MG63 (cell line): ENCODE data around the gene AUNIP. TPM values are rescaled to one million over a fixed set of nuclear protein-coding genes. Genes with fewer than 3 reads are reported as not detected.

ENCODE experiments used
- DNase-seq: peaks from one replicate; pipeline ENCODE4 v3.0.0-alpha.2; 2020
- H3K27me3 ChIP-seq: fragments of 250-450 bp; sonication (Bioruptor Pico); 2 replicates; pipeline ENCODE4 v1.5.1; 2020; ENCODE audit warnings: mild to moderate bottlenecking, moderate library complexity
- H3K36me3 ChIP-seq: fragments of 250-450 bp; sonication (Bioruptor Pico); 2 replicates; pipeline ENCODE4 v1.5.1; 2020; ENCODE audit warnings: mild to moderate bottlenecking, moderate library complexity
- H3K4me3 ChIP-seq: fragments of 250-450 bp; sonication (Bioruptor Pico); 2 replicates; pipeline ENCODE4 v1.5.1; 2020; ENCODE audit warnings: mild to moderate bottlenecking, moderate library complexity
- H3K9me3 ChIP-seq: fragments of 250-450 bp; sonication (Bioruptor Pico); 2 replicates; pipeline ENCODE4 v1.5.1; 2020; ENCODE audit warnings: mild to moderate bottlenecking, moderate library complexity
- total RNA-seq: library from RNA; depleted of rRNA; stranded (reverse); fragments of >200 nt; shearing (Covaris generic); gene quantifications from 2 replicates; pipeline ENCODE4 v1.2.3, GENCODE V29; 2014; ENCODE audit warnings: low replicate concordance

AUNIP gene
- total RNA-seq, 1 experiment from 2014 or later, result 20.6 TPM

DNA sequence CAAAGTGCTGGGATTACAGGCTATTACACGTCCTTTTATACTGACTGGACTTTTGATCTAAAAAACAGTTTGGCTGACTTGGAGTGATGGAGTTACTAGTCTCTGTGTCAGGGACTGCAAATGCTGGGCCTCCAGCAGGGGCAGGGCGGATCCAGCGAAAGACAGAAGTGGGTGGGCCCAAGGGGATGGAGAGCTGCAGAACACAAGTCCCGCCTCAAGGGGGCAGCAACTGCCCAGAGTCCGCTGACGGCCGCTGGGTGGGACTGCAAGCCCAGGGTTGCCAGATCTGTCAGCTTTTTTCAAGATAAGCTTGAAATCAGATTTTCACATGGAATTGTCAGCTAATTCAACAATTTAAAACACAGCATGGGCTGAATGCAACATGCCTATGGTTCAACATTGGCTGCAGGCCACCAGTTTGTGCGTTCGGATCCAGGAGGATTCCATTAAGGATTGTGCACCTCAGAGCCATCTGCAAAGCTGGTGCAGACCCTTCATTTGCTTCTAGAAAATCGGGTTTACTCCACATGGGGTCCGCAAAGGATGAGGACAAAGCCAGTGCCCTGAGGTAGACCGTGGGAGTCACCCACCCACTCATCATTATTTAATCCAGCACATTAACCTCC is 36.2 kb upstream of the AUNIP start:
- Histone ChIP-seq H3K4me3 (no peak overlapping the region), H3K9me3 (no peaks in the 10 kb centered on the region), H3K27me3 (no peaks in the 10 kb centered on the region), H3K36me3 (peaks cover 51% of the 10 kb centered on the region)
- peak; percentile 85 for DNase-seq

DNA sequence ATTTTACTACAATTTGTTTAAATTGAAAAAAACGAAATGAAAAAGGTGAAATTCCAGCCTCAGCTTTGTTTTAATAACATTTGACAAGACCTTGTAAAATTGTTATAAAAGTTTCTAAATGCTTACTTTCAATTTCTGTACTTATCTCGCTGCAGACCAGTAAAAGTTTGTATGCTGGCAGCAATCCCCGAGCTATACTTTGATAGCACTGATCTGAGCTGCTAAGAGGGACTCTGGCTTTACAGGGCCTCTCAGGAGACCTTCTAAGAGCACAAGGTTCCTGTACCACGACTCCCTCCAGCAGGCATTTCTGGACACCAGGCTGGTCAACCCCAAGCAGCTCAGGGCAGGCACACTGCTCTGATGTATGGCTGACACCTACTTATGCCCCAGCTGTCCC is 33.9 kb upstream of the AUNIP start:
- Histone ChIP-seq H3K36me3 (peaks cover 29% of the 10 kb centered on the region), H3K9me3 (no peaks in the 10 kb centered on the region), H3K27me3 (no peaks in the 10 kb centered on the region), H3K4me3 (no peak overlapping the region)
- DNase-seq, result no peak

DNA sequence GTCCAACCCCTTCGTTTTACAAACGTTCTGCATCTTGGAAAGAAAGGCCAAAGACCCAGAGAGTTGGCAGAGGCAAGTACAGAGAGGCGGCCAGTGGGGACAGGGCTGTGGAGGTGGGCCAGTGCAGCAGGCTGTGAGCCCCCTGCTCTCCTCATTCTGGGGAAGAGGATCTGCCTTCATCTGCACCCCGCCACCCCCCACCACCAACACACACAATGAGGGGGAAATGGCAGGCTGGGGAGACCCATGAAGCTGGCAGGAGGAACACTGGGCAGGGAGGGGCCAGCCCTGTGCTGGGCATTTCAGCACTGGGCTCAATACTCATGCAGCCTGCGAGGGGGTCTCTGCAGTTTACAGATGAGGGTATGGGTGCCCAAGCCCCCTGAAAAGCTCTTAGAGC is 32.3 kb upstream of the AUNIP start:
- no peaks in the 10 kb centered on the region for H3K27me3 ChIP-seq
- H3K9me3 ChIP-seq, result no peaks in the 10 kb centered on the region
- no peak for DNase-seq
- H3K36me3 ChIP-seq, result peaks cover 21% of the 10 kb centered on the region
- H3K4me3 ChIP-seq, result no peak overlapping the region

DNA sequence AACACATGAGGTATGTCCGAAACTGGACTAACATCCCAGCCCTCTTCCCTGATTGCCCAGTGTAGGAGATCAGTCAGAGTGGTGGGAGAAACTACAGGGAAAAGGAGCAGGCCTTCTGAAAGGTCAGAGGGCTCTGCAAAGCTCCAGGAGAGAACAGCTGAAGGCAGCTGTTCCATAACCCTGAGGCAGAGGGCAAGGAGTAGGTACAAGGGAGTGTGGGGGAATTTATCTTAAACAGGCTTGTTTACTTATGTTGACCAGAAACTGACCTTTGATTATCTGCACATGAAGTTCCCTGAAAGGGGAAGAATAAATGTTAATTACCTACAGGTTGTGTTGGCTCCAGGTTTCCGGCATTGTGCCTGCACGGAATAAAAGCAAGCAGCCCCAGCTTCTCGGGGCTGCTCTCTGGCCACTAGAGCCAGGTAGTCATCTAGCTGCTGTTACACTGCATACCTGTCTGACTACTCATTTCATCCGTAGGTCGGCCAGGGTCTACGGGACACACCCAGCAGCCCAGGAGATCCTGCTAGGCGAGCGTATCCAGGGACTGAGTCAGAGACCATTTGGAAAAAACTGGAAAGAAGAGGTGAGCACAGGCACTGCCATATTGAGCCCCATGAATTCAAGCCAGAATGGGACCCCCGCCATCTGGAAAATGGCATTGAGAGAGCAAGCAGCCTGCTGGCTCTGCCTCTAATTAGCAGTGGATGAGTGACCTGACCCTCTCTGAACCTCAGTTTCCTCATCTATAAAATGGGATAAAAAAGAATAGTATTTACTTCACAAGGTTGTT is 31.2 kb upstream of the AUNIP start:
- peaks cover 19% of the 10 kb centered on the region for H3K36me3 ChIP-seq
- no peaks in the 10 kb centered on the region for H3K9me3 ChIP-seq
- no peaks in the 10 kb centered on the region for H3K27me3 ChIP-seq
- DNase-seq, result peak; percentile 64
- H3K4me3 ChIP-seq, result no peak overlapping the region

DNA sequence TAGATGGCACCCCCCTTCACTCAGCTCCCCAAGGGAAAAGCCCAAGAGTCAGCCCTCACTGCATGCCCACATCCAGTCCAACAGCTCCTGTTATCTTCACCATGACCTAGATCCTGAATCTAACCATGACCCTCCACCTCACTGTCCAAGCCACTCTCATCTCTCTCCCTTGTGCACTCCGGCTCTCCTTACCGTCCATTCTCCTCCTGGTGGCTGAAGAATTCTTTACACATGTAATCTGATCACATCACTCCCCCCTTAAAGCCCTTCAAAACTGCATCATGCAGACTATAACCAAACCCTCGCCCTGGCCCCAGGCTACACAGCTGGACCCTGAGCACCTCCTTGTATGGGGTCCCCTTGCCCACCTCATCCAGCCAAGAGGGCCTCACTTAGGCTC is 30.2 kb upstream of the AUNIP start:
- Histone ChIP-seq H3K36me3 (peaks cover 13% of the 10 kb centered on the region), H3K4me3 (no peak overlapping the region), H3K27me3 (no peaks in the 10 kb centered on the region), H3K9me3 (no peaks in the 10 kb centered on the region)
- DNase-seq, result no peak

DNA sequence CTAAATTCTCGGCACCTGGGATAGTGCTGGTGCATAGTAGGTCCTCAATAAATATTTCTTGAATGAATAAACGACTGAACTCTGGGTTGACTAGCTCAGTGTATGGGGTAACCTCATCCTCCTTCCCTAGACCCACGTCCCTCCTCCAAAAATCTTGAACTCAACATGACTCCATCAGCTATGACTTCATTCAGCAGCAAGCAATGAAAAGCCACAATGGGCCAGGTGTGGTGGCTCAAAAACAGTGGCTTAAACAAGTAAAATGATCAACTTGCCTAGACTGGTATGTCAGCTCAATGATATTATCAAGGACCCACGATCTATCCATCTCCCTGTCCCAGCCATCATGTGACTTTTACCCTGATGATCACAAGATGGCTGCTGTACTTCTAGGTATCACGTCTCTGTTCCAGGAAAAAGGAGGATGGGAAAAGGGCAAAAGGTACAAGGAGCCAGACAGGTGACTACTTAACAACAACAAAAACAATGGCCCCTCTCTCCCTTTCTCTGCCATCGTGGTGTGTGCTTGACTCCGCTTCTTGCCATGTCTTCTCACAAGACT is 29.2 kb upstream of the AUNIP start:
- H3K9me3 ChIP-seq, result no peaks in the 10 kb centered on the region
- H3K4me3 ChIP-seq, result no peak overlapping the region
- H3K27me3 ChIP-seq, result no peaks in the 10 kb centered on the region
- H3K36me3 ChIP-seq, result peaks cover 4% of the 10 kb centered on the region
- no peak for DNase-seq

DNA sequence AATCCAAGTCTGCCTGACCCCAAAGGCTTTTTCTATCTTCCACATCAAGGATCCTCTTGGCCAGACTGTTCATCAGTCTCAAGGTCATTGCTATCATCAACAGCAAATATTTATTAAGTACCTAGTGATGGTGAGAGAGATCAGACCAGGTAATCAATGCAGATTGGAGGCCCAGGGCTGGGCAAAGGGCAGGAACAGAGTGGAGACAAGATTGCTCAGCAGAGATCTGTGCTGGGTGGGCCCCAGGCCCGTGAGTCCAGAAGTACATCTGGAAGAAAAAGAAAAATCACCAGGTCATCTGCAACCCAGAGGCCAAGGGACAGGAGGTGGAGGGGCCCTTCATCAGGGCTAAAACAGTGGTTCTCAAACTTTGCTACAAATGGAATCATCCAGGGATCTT is 26.3 kb upstream of the AUNIP start:
- H3K27me3 ChIP-seq, result no peaks in the 10 kb centered on the region
- H3K4me3 ChIP-seq, result no peak overlapping the region
- H3K36me3 ChIP-seq, result peaks cover 2% of the 10 kb centered on the region; the same call in 1 of the 2 replicates
- H3K9me3 ChIP-seq, result no peaks in the 10 kb centered on the region
- DNase-seq, result no peak

DNA sequence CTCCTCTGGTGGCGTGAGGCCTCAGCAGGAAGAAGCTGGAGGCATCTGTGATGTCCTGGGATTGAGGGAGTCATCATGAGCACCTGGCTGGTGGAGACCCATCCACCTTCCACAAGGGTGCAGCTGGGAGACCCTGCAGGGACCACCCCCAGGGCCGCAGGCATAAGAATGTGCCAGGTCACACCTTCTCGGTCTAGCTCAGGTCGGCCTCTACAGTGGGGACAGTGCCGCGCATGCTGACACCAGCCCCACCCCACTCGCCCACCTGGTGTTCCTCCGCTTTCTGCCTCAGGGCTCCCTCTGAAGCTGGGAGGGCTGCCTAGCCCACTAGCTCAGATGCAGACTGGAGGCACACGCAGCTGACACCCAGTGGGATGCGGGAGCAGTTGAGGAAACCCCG is 22.0 kb upstream of the AUNIP start:
- Histone ChIP-seq H3K9me3 (no peaks in the 10 kb centered on the region), H3K4me3 (no peak overlapping the region), H3K27me3 (no peaks in the 10 kb centered on the region), H3K36me3 (no peaks in the 10 kb centered on the region)
- no peak for DNase-seq

DNA sequence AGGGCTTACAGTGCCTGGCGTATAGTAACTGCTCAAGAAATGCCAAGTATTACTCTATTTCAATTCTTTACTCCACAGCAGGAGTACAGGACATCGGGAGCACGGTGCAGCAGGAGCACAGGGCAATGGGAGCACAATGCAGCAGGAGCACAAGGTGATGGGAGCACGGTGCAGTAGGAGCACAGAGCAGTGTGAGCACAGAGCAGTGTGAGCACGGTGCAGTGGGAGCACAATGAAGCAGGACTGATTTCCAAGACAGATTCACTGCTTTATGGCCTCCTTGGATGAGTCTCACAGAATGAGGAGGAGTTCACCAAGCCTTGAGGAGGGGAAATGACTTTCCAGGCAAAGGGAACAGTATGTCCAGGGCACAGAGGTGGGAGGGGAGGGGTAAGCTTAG is 21.3 kb upstream of the AUNIP start:
- no peaks in the 10 kb centered on the region for H3K9me3 ChIP-seq
- H3K27me3 ChIP-seq, result no peaks in the 10 kb centered on the region
- no peak for DNase-seq
- H3K4me3 ChIP-seq, result no peak overlapping the region
- no peaks in the 10 kb centered on the region for H3K36me3 ChIP-seq

DNA sequence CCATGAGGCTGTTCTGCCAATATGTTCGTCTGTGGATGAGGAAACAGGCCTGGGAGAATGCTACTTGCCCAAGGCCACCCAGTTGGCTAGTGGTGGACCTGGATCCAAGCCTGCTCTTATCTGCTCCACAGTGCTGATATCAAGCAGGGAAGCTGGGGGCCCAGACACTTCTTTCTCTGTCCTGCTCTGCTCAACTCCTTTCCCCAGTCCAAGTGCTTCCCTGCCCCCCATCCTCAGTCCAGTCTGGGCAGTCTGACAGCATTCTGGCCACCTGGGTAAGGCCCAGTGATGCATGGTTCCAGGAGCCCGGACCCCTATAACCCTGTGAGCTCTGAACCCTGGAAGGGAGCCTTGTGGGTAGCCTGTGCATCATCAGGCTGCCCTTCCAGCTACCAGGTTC is 20.4 kb upstream of the AUNIP start:
- H3K4me3 ChIP-seq, result no peak overlapping the region
- no peaks in the 10 kb centered on the region for H3K27me3 ChIP-seq
- H3K36me3 ChIP-seq, result no peaks in the 10 kb centered on the region
- no peaks in the 10 kb centered on the region for H3K9me3 ChIP-seq
- no peak for DNase-seq

DNA sequence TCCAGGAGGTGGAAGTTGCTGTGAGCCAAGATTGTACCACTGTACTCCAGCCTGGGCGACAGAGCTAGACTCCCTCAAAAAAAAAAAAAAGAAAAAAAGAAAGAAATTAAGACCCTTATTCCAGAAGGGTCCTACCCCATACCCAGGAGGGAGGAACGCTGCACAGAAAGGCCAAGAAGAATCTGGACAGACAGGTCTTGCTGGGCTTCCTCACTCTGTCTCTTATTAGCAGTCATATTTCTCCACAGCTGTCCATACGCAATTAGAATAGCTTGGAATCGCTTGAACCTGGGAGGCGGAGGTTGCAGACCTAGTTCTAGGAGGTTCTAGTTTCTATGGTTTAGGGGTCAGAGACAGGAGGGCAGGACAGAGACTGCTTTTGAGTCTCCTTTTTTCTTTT is 19.4 kb upstream of the AUNIP start:
- no peak for DNase-seq
- no peaks in the 10 kb centered on the region for H3K27me3 ChIP-seq
- H3K4me3 ChIP-seq, result no peak overlapping the region
- no peaks in the 10 kb centered on the region for H3K9me3 ChIP-seq
- no peaks in the 10 kb centered on the region for H3K36me3 ChIP-seq

DNA sequence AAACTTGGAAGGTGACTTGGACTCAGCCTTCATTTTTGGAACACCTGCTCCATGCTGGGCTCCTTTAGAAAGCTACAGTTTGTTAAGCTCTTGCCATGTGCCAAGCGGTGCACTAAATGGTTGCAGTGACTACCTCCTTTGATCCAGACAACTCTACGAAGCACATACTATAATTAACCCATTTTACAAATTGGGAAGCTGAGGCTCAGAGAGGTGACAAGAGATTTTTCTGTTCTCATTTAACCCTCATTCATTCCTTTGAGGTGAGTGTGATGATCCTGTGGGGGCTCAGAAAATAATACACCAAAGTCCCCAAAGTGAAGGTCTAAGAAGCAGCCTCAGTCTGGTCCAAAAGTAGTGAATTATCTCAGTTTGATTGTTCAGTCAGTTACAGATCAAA is 17.9 kb upstream of the AUNIP start:
- Histone ChIP-seq H3K36me3 (no peaks in the 10 kb centered on the region), H3K27me3 (no peaks in the 10 kb centered on the region), H3K9me3 (no peaks in the 10 kb centered on the region), H3K4me3 (no peak overlapping the region)
- DNase-seq, result no peak

DNA sequence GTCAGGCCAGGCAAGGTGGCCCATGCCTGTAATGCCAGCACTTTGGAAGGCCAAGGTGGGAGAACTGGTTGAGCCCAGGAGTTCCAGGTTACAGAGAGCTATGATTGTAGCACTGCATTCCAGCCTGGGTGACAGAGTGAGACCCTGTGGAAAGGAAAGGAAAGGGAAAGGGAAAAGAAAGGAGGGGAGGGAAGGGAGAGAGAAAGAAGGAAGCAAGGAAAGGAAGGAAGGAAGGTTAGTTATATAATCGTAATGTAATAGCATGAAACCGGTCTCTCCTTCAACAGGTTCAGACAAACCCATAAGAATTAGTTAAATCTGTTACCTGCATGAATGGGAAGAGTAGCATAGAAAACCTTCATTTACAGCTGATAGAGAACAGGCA is 17.4 kb upstream of the AUNIP start:
- H3K27me3 ChIP-seq, result no peaks in the 10 kb centered on the region
- no peaks in the 10 kb centered on the region for H3K9me3 ChIP-seq
- H3K4me3 ChIP-seq, result no peak overlapping the region
- no peak for DNase-seq
- no peaks in the 10 kb centered on the region for H3K36me3 ChIP-seq

DNA sequence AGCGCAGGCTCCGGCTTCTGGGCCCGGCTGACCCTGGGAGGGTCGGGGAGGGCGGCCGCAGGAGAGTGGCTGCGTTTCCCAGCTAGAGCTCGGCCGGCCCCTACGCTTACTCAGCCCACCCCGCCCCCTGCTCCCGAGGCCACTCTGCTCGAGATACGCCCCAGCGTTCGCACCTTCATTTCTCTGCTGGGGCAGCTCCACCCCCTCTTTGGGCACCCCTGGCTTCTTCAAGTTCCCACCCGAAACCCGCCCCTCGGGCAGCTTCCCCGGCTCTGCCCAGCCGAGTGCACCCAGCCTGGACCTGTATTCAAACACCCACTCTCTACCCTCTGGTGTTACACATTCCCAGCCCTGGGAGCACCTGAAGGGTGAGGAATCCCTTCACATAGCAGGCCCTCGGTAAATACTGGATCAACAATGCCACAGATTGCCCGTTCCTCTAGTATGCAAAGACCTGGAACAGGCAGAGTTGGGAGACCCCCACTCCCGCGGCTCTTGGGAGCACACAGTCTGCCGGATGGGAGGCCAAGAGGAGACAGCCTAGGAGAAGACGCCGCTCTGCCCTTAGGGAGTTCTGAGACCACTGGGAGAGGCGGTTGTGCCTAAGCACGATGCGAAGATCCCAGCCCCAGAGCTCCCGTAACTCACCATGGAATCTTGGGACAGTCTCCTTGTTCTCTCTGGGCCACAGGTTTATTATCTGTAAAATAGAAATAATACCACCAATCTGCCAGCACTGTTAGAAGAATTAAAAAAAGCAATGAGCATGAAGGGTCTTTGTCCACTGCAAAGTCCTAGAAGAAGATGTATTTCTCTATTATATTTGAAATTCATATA is 16.8 kb upstream of the AUNIP start:
- DNase-seq, result no peak
- Histone ChIP-seq H3K9me3 (no peaks in the 10 kb centered on the region), H3K4me3 (peak overlapping the region; percentile 67), H3K27me3 (no peaks in the 10 kb centered on the region), H3K36me3 (no peaks in the 10 kb centered on the region)

DNA sequence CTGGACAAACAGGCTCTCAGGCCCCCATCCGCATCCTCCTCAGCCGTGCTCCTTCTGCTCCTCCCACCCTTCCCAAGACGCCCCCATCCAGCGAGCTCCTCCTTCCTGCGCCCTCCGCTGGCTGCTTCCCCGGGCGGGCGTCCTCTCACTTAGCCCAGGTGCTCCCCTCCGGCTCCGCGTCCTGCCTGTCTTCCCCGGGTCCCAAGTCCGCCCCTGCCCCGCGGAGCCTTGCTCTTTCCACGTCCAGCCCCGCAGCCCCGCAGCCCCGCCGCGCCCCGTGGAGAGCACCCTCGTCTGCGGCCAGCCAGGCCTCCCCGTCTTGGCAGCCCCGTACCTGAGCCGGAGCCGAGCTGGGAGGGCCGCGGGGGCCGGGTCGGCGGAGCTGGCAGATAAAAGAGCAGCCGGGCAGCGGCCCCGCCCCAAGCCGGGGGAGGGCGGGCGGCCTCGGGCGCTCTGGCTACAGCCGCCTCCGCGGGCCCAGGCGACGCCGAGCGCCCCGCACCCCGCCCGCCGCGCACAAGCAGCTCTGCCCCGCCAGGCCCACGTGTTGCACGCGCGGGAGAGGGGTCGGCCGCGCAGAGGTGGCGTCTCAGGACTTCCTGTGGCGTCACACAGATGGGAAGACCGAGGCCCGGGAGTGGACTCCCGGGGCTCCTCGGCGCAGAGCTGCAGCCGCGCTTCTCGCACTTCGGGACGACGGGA is 16.0 kb upstream of the AUNIP start, which contains the start of gene PAQR7:
TSS of gene PAQR7 (minus strand) at position 555 of the 702 bp plus-strand sequence. CDS start 11,869 bp downstream, outside the sequence.
- Histone ChIP-seq H3K4me3 (peak within 1 kb of the TSS; percentile 67), H3K36me3 (no peaks in the 10 kb centered on the region), H3K27me3 (no peaks in the 10 kb centered on the region), H3K9me3 (no peaks in the 10 kb centered on the region)
- DNase-seq, result peak; percentile 88

DNA sequence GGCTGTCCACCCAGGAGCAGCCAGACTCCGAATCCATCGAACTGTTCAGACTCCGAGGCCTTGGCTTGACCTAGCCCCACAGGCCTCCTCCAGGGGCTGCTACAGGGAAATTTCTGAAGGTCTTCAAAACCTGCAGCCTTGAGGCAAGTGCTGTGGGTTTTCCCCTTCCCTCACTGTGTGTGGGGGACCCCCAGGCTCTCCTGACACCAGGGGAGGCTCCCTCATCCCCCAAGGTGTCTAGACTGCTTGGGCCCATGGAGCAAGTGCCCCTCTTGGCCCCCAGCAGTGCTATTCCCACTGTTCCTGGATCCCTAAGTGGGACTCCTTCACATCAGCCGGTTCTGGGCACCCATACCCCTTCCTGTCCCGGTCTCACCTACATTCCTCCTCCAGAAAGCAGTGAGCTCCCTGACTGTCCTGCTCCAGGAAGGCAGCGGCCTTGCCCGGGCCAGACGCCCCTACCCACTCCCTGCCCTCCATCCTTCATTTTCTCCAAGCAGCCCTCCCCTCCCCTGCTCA is 15.4 kb upstream of the AUNIP start:
- Histone ChIP-seq H3K36me3 (no peaks in the 10 kb centered on the region), H3K27me3 (no peaks in the 10 kb centered on the region), H3K4me3 (peak overlapping the region; percentile 67), H3K9me3 (no peaks in the 10 kb centered on the region)
- DNase-seq, result no peak
